Measurements from ENCODE around the gene ABCA10.

DNA sequence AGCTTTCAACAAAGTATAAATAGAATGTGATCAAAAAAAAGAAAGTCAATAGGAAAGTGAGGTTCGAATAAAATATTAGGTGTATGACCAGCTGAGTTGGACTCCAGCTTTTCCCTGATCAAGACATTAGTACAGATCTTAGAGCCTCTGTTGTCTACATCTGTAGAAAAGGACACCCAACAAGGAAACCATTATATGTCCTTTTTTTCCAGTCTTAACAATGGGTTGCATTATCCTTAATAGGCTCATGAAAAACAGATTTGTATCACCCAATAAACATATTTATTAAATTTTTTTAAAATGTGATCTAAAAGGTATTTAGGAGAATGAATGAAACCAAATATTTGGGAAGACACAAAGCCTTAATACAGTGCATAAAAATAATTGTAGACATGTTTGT lies 105.0 kb downstream of the ABCA10 start:
- no peak for TF ChIP-seq KDM1A (IDR thresholded peaks at IDR 0.05; ENCODE audit: borderline replicate concordance, low read length)
- TF ChIP-seq TBP (IDR thresholded peaks at IDR 0.05; ENCODE audit: low read depth, low read length), result no peak
- TF ChIP-seq CTCF (IDR thresholded peaks at IDR 0.05; ENCODE audit: control extremely low read depth in 1 of 3, insufficient read depth in 1 of 3, low read depth in 1 of 3, low read length in 3 of 3), result no peak
- TF ChIP-seq EP300 (IDR thresholded peaks at IDR 0.05; ENCODE audit: borderline replicate concordance in 1 of 2, low read depth in 2 of 2, low read length in 2 of 2), result no peak
- no peak for TF ChIP-seq SAP30 (IDR thresholded peaks at IDR 0.05; ENCODE audit: insufficient read depth, insufficient replicate concordance, low read length)
- TF ChIP-seq CHD2 (IDR thresholded peaks at IDR 0.05; ENCODE audit: low read length), result no peak
- TF ChIP-seq ZNF274 (IDR thresholded peaks at IDR 0.05; ENCODE audit: borderline replicate concordance, extremely low read depth, low read length), result no peak
- TF ChIP-seq POLR2AphosphoS5 (IDR thresholded peaks at IDR 0.05; ENCODE audit: low read depth, low read length), result no peak
- TF ChIP-seq POLR2A (IDR thresholded peaks at IDR 0.05; ENCODE audit: control extremely low read depth in 1 of 2, low read depth in 2 of 2, low read length in 2 of 2), result no peak
- no peak for TF ChIP-seq NRF1 (IDR thresholded peaks at IDR 0.05; ENCODE audit: low read depth, low read length)
- no peak for TF ChIP-seq CEBPB (IDR thresholded peaks at IDR 0.05; ENCODE audit: low read depth, low read length)
